Ectodermal cell (in vitro differentiated cells): ENCODE results near the gene C10orf90.

ENCODE experiments used
- H3K27ac ChIP-seq: 2 replicates; pipeline ENCODE4 v1.7.0; 2013; ENCODE audit warnings: mild to moderate bottlenecking, low read depth, low read length; ENCODE audit not compliant: insufficient read depth, poor library complexity, severe bottlenecking
- H3K27me3 ChIP-seq: 2 replicates; pipeline ENCODE4 v1.7.0; 2013; ENCODE audit warnings: mild to moderate bottlenecking, low read length; ENCODE audit not compliant: insufficient read depth, control insufficient read depth, poor library complexity, severe bottlenecking
- H3K36me3 ChIP-seq: one replicate; pipeline ENCODE4 v1.7.0; 2013; ENCODE audit warnings: low read length; ENCODE audit not compliant: control insufficient read depth, insufficient read depth
- H3K4me1 ChIP-seq: one replicate; pipeline ENCODE4 v1.7.0; 2013; ENCODE audit warnings: low read length; ENCODE audit not compliant: control insufficient read depth, insufficient read depth
- H3K4me3 ChIP-seq: 2 replicates; pipeline ENCODE4 v1.7.0; 2013; ENCODE audit warnings: low read depth, low read length, control low read depth; ENCODE audit not compliant: insufficient read depth
- H3K9me3 ChIP-seq: 2 replicates; pipeline ENCODE4 v1.7.0; 2013; ENCODE audit warnings: mild to moderate bottlenecking, low read length, moderate library complexity; ENCODE audit not compliant: control insufficient read depth
- WGBS, 2 experiments: methylation state at CpG; one replicate each; pipeline ENCODE4 v1.1.7; 2013; ENCODE audit warnings: missing lambda C conversion rate in 2 of 2; 5-methylcytosine and 5-hydroxymethylcytosine counted together

Gene C10orf90

DNA sequence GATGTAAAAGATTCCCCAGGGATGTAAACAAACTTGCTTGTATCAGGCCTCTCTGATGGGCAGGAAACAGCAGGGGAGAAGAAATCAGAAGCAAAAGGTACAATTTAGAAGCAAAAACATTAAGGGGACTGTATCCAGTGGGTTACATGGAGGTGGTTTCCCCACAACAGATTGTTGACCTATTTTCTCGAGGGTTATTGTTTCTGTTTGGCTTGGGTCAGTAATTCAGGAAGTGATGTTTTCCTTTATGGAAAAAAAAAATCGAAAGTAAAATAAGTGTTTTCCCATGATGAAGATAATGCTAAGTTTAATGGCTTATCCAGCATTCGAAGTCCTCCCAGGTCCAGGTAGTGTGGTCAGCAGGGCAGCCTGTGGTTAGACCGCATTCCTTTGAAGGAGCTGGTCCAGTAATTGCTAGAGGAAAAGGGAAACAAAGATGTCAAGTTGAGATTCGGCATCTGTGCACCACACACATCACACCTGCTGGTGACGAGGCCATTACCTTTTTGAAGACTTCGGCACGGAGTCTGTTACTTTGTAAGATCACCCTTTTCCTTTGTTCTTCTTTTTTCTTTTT is 244.9 kb downstream of the C10orf90 start:
- Histone ChIP-seq H3K4me1 (no peaks in the 10 kb centered on the region), H3K4me3 (no peak overlapping the region), H3K27me3 (no peaks in the 10 kb centered on the region), H3K36me3 (no peaks in the 10 kb centered on the region), H3K9me3 (no peaks in the 10 kb centered on the region), H3K27ac (no peak overlapping the region)
- WGBS, 2 experiments: 93 to 95% methylated on average over 8 of the region's 8 CpGs

DNA sequence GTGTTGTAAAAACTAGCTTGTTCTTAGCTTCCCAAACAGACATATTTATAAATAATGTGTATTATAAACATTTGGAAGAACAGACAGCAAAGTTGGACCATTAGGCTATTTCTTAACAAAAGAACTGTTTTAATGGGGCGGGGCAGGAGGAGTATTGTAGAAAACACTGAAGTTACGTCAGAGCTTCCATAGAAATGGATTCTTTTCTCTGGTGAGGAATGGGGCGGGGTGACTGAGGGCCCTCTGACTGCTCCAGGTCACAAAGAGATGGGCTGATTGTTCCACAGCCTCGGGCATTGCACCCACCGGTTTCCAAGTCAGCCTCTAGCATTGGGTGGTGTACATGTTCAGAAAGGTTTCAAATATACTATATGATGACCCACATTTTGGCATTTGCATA is 245.5 kb downstream of the C10orf90 start:
- Histone ChIP-seq H3K36me3 (no peaks in the 10 kb centered on the region), H3K27ac (no peak overlapping the region), H3K4me3 (no peak overlapping the region), H3K27me3 (no peaks in the 10 kb centered on the region), H3K9me3 (no peaks in the 10 kb centered on the region), H3K4me1 (no peaks in the 10 kb centered on the region)
- 82 to 92% methylated on average over 5 of the region's 5 CpGs for WGBS, 2 experiments

DNA sequence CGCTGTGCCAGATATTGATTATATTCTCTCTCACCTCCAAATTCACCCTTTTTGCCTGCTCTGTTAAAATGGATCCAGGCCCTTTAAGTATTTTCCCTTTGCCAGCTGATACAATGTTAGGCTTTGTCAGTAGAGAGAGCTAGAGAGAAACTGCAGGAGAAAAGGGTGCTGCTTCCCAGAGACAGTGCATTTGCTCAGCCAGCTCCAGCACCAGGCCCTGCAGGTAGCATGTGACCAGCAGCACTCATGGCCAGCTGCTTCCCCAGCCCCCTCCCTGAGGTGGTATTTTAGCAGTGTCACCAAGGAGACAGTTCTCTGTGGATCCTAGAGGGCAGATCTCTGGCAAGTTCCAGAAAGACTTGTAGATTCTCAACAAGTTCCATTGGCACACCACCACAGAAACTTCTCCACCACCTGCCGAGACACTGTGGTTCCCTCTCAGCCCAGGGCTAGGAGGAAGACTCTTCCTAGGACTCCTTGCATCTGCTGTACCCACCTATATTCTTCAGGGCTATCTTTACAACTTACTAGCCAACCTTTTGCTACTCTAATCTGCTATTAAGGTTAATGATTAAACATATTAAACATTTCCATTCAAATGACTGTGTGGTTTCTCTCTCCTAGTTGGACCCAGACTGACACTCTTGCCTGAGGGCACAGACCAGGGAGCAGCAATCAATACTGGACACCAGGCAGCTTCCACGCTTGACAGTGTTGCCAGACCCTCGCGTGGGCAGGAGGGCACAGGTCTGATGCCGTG is 246.6 kb downstream of the C10orf90 start:
- H3K27me3 ChIP-seq: no peaks in the 10 kb centered on the region
- no peak overlapping the region for H3K4me3 ChIP-seq
- no peaks in the 10 kb centered on the region for H3K36me3 ChIP-seq
- H3K9me3 ChIP-seq: no peaks in the 10 kb centered on the region
- no peaks in the 10 kb centered on the region for H3K4me1 ChIP-seq
- 93 to 95% methylated on average over 6 of the region's 6 CpGs for WGBS, 2 experiments
- no peak overlapping the region for H3K27ac ChIP-seq

DNA sequence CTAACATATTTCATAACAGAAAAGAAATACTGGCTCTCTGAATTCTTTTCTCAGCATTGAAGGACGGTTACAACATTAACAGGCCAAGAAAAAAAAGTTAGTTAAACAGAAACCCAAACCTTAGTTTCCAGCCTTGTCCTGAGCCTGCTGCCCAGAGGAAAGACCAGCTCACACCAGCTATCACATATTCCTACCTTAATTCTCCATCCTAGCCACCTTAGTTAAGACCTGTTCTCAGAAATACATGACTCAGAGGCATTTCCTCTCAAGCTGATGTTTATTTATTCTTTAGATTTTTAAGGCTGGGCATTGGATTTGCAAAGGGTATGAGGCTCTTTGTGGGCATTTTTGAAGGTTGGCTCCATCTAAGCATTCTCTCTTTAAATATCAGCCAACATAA is 247.9 kb downstream of the C10orf90 start:
- no peak overlapping the region for H3K4me3 ChIP-seq
- no peaks in the 10 kb centered on the region for H3K9me3 ChIP-seq
- H3K27me3 ChIP-seq: no peaks in the 10 kb centered on the region
- H3K36me3 ChIP-seq: no peaks in the 10 kb centered on the region
- no peaks in the 10 kb centered on the region for H3K4me1 ChIP-seq
- 90% methylated on average over 1 of the region's 1 CpG for WGBS, 2 experiments
- no peak overlapping the region for H3K27ac ChIP-seq

DNA sequence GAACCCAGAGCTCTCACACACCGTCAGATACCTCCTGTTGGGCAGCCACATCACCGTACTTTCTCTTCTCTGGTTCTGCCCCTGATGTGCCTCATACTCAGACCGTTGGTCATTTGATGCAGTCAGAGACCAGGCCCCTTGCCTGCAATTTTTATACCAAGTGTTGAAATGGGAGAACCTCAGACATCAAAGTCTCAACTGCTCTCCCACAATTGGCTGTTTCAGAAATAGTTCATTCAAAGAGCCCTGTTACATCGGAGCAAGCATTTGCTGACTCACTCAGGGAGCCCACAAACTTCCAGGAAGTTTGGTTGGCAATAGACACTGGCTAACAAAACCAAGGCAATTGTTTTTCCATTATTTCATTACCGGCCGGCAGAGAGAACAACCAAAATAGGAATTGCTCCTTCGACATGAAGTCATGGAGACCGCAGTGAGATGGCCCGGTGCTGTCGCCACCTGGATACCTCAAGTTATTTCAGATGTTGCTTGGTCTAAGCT is 248.7 kb downstream of the C10orf90 start:
- H3K36me3 ChIP-seq: no peaks in the 10 kb centered on the region
- no peaks in the 10 kb centered on the region for H3K27me3 ChIP-seq
- WGBS, 2 experiments: 91% methylated on average over 10 of the region's 10 CpGs
- no peak overlapping the region for H3K27ac ChIP-seq
- no peak overlapping the region for H3K4me3 ChIP-seq
- no peaks in the 10 kb centered on the region for H3K9me3 ChIP-seq
- no peaks in the 10 kb centered on the region for H3K4me1 ChIP-seq

DNA sequence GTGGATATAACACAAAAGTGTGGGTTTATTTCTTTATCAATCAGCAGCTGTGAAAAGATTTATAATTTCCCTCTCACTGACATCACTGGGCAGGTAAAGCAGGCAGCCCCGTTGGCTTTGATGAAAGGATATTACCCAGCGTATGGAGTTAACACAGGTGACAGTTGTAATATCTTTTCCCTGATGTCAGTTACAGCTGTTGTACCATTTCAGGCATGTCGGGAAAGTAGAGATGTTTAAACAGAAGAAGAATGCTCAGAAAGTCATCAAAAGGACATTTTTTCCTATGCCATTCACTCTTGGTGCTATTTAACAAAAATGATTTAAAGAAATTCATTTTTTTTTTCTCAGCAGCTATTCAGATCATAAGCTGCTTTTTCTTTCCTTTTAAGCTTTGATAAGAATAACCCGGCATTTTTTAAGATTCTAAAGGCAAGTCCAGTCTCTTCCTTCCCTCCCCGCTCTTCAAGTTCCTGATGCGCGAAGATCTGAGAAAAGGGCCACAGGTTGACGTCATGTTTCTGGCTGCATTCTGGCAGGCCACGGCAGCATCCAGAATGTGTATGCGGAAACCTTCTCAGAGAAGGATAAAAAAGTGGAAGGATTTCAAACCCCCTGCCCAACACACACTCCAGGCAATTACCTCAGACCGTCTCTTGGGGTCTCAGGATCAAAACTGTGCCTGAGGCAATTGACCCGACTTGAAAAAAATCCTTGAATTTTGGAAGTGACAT is 249.8 kb downstream of the C10orf90 start:
- Histone ChIP-seq H3K4me3 (no peak overlapping the region), H3K27me3 (no peaks in the 10 kb centered on the region), H3K9me3 (no peaks in the 10 kb centered on the region), H3K4me1 (no peaks in the 10 kb centered on the region), H3K36me3 (no peaks in the 10 kb centered on the region), H3K27ac (no peak overlapping the region)
- 91 to 92% methylated on average over 12 of the region's 12 CpGs for WGBS, 2 experiments

DNA sequence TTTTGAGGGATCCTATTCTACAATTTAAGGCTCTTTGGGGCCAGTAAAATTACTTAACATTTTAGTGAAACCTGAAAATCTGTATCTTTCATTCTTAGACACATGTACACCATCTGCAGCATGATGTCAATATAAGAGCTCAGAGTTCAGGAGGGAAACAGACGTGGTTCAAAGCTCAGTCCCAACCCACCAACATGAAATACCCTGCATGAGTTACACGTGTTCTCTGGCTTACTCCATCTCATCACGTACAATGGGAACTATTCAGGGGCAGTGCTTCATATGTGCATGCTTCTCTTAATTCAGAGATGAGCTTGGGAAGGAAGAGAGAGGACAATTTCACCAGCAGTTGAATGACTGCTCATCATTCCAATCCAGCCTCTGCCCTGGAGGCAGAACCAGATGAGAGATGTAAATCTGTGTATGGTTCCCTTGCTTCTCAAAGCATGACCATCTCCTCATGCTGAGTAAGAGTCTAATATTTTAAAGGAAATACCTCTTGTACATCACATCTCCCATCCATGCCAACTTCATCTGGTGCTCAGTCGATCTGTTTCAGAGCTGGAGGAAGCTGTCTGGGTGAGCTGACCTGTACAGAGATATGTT is 253.2 kb downstream of the C10orf90 start:
- Histone ChIP-seq H3K4me1 (no peaks in the 10 kb centered on the region), H3K4me3 (no peak overlapping the region), H3K27me3 (no peaks in the 10 kb centered on the region), H3K36me3 (no peaks in the 10 kb centered on the region), H3K27ac (no peak overlapping the region), H3K9me3 (no peaks in the 10 kb centered on the region)
- WGBS, 2 experiments: 90 to 92% methylated on average over 4 of the region's 4 CpGs

DNA sequence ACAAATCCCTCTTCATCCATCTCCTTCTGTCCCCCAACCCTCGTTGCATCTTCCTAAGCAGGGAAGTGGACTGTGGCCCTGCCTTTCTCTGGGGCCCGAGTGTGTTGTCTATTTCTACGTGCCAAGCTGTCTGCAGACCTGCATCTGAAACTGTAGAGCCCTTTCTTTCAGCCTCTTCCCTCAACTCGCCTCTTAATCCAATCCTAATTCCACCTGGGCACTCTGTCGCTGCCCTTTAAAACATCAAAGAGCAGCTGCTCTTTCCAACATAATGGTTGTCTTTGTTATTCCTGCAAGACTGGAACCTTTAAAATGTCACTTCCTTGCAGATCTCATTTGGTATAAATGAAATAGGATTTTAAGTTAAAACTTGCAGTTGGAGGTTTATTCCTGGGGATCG is 260.7 kb downstream of the C10orf90 start:
- no peak overlapping the region for H3K4me3 ChIP-seq
- H3K27me3 ChIP-seq: no peaks in the 10 kb centered on the region
- peaks cover 5% of the 10 kb centered on the region for H3K4me1 ChIP-seq
- H3K36me3 ChIP-seq: no peaks in the 10 kb centered on the region
- 70 to 76% methylated on average over 6 of the region's 6 CpGs for WGBS, 2 experiments
- H3K9me3 ChIP-seq: no peaks in the 10 kb centered on the region
- H3K27ac ChIP-seq: no peak overlapping the region

DNA sequence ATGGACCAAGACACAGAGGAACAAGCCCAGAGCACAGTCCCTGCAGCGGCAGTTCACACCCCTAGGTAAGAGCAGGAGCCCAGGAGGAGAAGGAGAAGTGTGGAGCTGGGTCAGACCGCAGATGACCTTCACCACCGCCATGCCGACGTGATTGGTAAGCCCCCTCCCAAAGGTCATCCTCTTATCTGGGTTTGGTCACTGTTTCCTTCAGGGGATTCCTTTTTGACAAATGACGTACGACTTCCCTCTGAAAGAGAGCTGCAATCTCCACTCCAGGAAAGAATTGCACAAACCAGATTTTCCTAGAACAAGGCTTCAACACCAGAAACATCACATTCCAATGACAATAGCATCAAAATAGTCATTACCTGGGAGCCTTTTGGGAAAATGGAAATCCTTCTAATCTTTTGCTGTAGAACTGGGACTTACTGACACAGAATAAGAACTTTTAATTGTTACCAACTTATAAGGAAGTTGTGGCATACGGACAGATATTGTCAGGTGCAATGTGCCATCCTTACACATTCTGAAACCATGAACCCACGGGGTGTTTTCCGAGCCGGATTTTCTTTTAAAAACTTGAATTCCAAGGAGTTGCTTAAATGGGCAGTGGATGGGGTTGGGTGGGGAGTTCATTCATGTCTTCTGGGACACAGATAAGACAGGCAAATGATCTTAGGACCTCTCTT is 261.4 kb downstream of the C10orf90 start:
- Histone ChIP-seq H3K27ac (no peak overlapping the region), H3K4me1 (peaks cover 5% of the 10 kb centered on the region), H3K27me3 (no peaks in the 10 kb centered on the region), H3K9me3 (no peaks in the 10 kb centered on the region), H3K4me3 (no peak overlapping the region), H3K36me3 (no peaks in the 10 kb centered on the region)
- WGBS, 2 experiments: 88 to 90% methylated on average over 11 of the region's 11 CpGs
